Measurements from ENCODE around the gene SCTR.

The SCTR gene

GRCh38 chr2:119460076-119460475 is 64.2 kb downstream of the SCTR start:
- no peak overlapping the region for H3K27ac Mint-ChIP-seq
- no peaks in the 10 kb centered on the region for H3K36me3 Mint-ChIP-seq
- ATAC-seq, result no peak
- H3K9me3 Mint-ChIP-seq, result no peaks in the 10 kb centered on the region
- H3K4me3 Mint-ChIP-seq, result no peak overlapping the region
- peaks cover 5% of the 10 kb centered on the region for H3K4me1 Mint-ChIP-seq
- DNase-seq (ENCODE audit: low spot score in 2 of 2), result no peak

- no peak for ATAC-seq
- Mint-ChIP-seq H3K9me3 (no peaks in the 10 kb centered on the region), H3K36me3 (no peaks in the 10 kb centered on the region), H3K4me3 (no peak overlapping the region), H3K27ac (no peak overlapping the region), H3K4me1 (peaks cover 5% of the 10 kb centered on the region)
- DNase-seq (ENCODE audit: low spot score in 2 of 2), result no peak
Observed at GRCh38 chr2:119455066-119455718, 69.1 kb downstream of the SCTR start.

GRCh38 chr2:119453972-119454593 is 70.2 kb downstream of the SCTR start:
- no peak overlapping the region for H3K27ac Mint-ChIP-seq
- ATAC-seq (no peak), DNase-seq (ENCODE audit: low spot score in 2 of 2) (no peak)
- no peaks in the 10 kb centered on the region for H3K36me3 Mint-ChIP-seq
- H3K4me3 Mint-ChIP-seq, result no peak overlapping the region
- H3K9me3 Mint-ChIP-seq, result no peaks in the 10 kb centered on the region
- H3K4me1 Mint-ChIP-seq, result peaks cover 5% of the 10 kb centered on the region

- ATAC-seq (peak; percentile 14), DNase-seq (ENCODE audit: low spot score in 2 of 2) (no peak)
- Mint-ChIP-seq H3K36me3 (no peaks in the 10 kb centered on the region), H3K27ac (no peak overlapping the region), H3K4me3 (no peak overlapping the region), H3K9me3 (no peaks in the 10 kb centered on the region), H3K4me1 (peaks cover 5% of the 10 kb centered on the region)
Observed at GRCh38 chr2:119451336-119452050, 72.8 kb downstream of the SCTR start.

- DNase-seq (ENCODE audit: low spot score in 2 of 2) (no peak), ATAC-seq (no peak)
- Mint-ChIP-seq H3K4me1 (no peaks in the 10 kb centered on the region), H3K4me3 (no peak overlapping the region), H3K36me3 (no peaks in the 10 kb centered on the region), H3K27ac (no peak overlapping the region), H3K9me3 (no peaks in the 10 kb centered on the region)
Observed at GRCh38 chr2:119449521-119449920, 74.8 kb downstream of the SCTR start.

- ATAC-seq (no peak), DNase-seq (ENCODE audit: low spot score in 2 of 2) (no peak)
- Mint-ChIP-seq H3K4me3 (no peak overlapping the region), H3K9me3 (no peaks in the 10 kb centered on the region), H3K36me3 (no peaks in the 10 kb centered on the region), H3K4me1 (no peaks in the 10 kb centered on the region), H3K27ac (no peak overlapping the region)
Observed at GRCh38 chr2:119448427-119449141, 75.7 kb downstream of the SCTR start.

GRCh38 chr2:119446037-119446436 is 78.2 kb downstream of the SCTR start:
- Mint-ChIP-seq H3K9me3 (no peaks in the 10 kb centered on the region), H3K27ac (no peak overlapping the region), H3K4me1 (no peaks in the 10 kb centered on the region), H3K36me3 (no peaks in the 10 kb centered on the region), H3K4me3 (no peak overlapping the region)
- DNase-seq (ENCODE audit: low spot score in 2 of 2) (no peak), ATAC-seq (no peak)

GRCh38 chr2:119442850-119443249 is 81.4 kb downstream of the SCTR start:
- no peak for ATAC-seq
- Mint-ChIP-seq H3K36me3 (no peaks in the 10 kb centered on the region), H3K27ac (no peak overlapping the region), H3K4me3 (no peak overlapping the region), H3K4me1 (no peaks in the 10 kb centered on the region), H3K9me3 (no peaks in the 10 kb centered on the region)
- DNase-seq (ENCODE audit: low spot score in 2 of 2), result no peak

- Mint-ChIP-seq H3K36me3 (no peaks in the 10 kb centered on the region), H3K27ac (no peak overlapping the region), H3K9me3 (no peaks in the 10 kb centered on the region), H3K4me3 (no peak overlapping the region), H3K4me1 (no peaks in the 10 kb centered on the region)
- ATAC-seq (no peak), DNase-seq (ENCODE audit: low spot score in 2 of 2) (no peak)
Observed at GRCh38 chr2:119442226-119442619, 82.1 kb downstream of the SCTR start.

GRCh38 chr2:119441376-119442225 is 82.7 kb downstream of the SCTR start:
- Mint-ChIP-seq H3K4me1 (no peaks in the 10 kb centered on the region), H3K27ac (no peak overlapping the region), H3K4me3 (no peak overlapping the region), H3K9me3 (no peaks in the 10 kb centered on the region), H3K36me3 (no peaks in the 10 kb centered on the region)
- ATAC-seq, result no peak
- DNase-seq (ENCODE audit: low spot score in 2 of 2), result no peak

GRCh38 chr2:119440873-119441272 is 83.4 kb downstream of the SCTR start:
- ATAC-seq, result peak; percentile 3
- Mint-ChIP-seq H3K9me3 (no peaks in the 10 kb centered on the region), H3K36me3 (no peaks in the 10 kb centered on the region), H3K4me3 (no peak overlapping the region), H3K27ac (no peak overlapping the region), H3K4me1 (no peaks in the 10 kb centered on the region)
- DNase-seq (ENCODE audit: low spot score in 2 of 2), result no peak

- H3K4me3 Mint-ChIP-seq, result no peak overlapping the region
- no peak for ATAC-seq
- DNase-seq (ENCODE audit: low spot score in 2 of 2), result no peak
- no peaks in the 10 kb centered on the region for H3K36me3 Mint-ChIP-seq
- no peaks in the 10 kb centered on the region for H3K9me3 Mint-ChIP-seq
- no peak overlapping the region for H3K27ac Mint-ChIP-seq
- no peaks in the 10 kb centered on the region for H3K4me1 Mint-ChIP-seq
Observed at GRCh38 chr2:119440501-119440870, 83.8 kb downstream of the SCTR start.

- Mint-ChIP-seq H3K4me3 (no peak overlapping the region), H3K4me1 (no peaks in the 10 kb centered on the region), H3K36me3 (no peaks in the 10 kb centered on the region), H3K27ac (no peak overlapping the region), H3K9me3 (no peaks in the 10 kb centered on the region)
- peak; percentile 9 for ATAC-seq
- DNase-seq (ENCODE audit: low spot score in 2 of 2), result no peak
Observed at GRCh38 chr2:119439574-119440500, 84.4 kb downstream of the SCTR start.

GRCh38 chr2:119438726-119439284 is 85.5 kb downstream of the SCTR start:
- Mint-ChIP-seq H3K27ac (no peak overlapping the region), H3K9me3 (no peaks in the 10 kb centered on the region), H3K4me3 (no peak overlapping the region), H3K36me3 (no peaks in the 10 kb centered on the region), H3K4me1 (no peaks in the 10 kb centered on the region)
- ATAC-seq (no peak), DNase-seq (ENCODE audit: low spot score in 2 of 2) (no peak)
